HG02884 (cell line): ENCODE data around the gene CYP39A1.

ENCODE experiments used
- ATAC-seq: cut with Tn5 transposase; IDR thresholded peaks from one replicate; pipeline ENCODE4 v1.9.1; 2021; ENCODE audit warnings: mild to moderate bottlenecking, moderate library complexity; ENCODE audit not compliant: unreplicated experiment

CYP39A1 gene

DNA sequence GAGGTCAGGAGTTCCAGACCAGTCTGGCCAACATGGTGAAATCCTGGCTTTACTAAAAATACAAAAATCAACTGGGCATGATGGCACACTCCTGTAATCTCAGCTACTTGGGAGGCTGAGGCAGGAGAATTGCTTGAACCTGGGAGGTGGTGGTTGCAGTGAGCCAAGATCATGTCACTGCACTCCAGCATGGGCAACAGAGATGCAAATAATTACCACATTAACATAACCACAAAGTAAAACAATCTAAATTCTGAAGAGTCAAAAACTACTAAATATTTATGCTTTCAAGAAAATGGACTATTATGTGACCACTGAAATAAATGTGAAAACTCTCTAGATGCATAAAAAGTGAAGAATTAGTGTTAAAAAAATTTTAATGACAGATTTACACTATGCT is 59.9 kb downstream of the CYP39A1 start:
- ATAC-seq, result no peak

GRCh38 chr6:46592046-46592445 is 60.6 kb downstream of the CYP39A1 start:
- ATAC-seq, result no peak

DNA sequence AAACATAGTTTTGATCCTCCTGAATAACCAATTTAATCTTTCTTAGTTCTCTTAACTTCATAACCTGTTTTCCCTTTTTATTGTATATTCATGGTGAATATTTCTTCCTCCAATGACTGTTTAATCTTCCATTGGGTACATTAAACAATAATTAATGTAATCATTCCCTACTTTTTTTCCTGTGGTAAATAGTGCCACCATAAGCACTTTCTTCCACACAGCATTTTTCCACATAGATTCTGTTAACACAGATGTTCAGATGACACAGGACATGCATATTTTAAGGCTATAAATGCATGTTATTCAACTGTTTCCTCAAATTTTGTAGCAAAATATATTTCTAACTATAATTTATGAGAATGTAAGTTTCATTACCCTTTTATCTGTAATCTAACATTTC is 61.9 kb downstream of the CYP39A1 start:
- ATAC-seq, result no peak

DNA sequence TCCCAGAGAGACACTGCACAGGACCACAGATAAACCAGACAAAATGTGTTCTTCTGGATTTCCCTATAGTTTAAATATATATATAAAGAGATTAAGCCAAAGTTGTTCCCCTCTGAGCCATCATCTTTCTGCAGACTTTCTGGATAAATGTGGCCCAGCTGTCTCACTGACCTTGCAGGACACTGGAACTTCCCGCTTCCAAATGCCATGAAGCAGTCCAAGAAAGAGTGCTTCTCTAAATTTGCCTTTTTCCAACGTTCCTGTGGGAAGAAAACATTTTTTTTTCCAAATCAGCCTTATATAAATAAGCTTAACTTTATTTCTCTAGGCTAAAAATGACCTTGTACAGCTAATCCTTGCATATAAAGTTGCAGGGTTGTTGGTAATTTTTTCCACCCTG is 65.7 kb downstream of the CYP39A1 start:
- ATAC-seq, result no peak

- ATAC-seq, result no peak
Observed at GRCh38 chr6:46584586-46584985, 68.0 kb downstream of the CYP39A1 start.

GRCh38 chr6:46583721-46584120 is 68.9 kb downstream of the CYP39A1 start:
- no peak for ATAC-seq

DNA sequence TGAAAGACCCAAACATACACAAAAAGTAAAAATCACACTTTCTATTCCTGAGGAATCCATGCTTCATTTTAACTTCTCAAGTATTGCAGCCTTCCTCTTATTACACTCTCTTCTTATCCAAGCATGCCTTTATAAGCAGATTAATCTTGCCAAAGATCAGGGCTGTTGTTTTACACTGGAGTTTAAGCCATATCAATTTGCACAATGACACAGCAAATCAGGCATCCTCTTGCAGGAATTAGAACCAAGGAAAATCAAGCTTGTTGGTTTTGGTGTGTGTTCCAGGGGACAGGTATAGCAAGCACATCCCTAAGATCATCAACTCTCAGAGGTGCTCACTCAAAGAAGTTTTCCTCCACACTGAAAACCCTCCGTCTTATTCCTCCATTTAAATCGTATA is 69.5 kb downstream of the CYP39A1 start:
- ATAC-seq, result no peak

GRCh38 chr6:46581459-46582177 is 71.0 kb downstream of the CYP39A1 start:
- ATAC-seq, result no peak

DNA sequence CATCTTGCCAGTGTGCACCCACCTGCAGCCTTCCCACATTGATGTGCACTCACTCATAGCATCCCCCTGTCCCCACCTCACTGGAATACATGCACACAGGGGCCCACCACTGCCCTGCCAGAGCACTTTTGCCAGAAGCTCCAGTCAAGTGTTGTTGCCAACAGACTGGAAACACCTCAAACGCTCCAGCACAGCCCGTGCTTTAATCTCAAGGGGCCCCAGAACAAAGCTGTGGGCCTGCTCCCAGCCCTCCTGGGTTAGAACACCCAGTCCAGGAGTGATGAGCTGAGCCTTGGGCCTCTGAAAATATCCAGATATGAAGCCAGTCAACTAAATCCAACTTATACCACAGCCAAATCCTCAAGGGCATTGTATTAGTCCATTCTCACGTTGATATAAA is 77.1 kb downstream of the CYP39A1 start:
- ATAC-seq, result no peak

DNA sequence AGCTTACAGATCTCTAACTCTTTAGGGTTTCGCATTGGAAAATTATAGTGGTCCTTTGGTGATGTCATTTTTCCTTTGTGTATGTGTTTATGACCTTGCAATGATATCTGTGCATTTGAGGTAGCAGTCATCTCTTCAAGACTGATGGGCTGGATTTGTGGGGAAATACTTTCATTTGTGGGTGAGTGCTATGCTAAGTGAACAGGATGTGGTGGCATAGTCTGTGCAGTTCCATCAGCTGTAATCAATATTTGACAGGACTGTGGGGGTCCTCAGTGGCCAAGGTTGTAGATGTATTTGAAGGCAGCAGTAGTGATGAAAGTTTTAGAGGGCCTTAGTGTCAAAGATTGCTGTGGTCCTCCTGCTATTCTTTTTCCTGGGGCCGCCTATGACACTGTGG is 79.5 kb downstream of the CYP39A1 start:
- no peak for ATAC-seq

DNA sequence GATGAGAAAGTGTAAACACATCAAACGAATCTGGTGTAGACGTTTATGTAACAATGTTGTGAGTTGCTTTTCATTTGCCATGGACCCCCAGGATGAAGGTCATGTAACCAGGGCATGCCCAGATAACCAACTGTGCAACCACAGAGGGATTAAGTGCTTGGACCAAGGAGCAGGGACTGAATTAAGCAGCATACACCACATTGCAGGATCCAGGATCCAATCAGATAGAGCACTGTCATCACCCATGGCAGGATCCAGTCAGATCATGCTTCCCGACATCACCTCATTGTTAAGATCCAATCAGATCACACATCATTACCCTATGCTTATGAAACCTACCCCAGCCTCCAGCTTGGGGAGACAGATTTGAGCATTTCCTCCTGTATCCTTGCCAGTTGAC is 87.1 kb downstream of the CYP39A1 start:
- ATAC-seq, result no peak

DNA sequence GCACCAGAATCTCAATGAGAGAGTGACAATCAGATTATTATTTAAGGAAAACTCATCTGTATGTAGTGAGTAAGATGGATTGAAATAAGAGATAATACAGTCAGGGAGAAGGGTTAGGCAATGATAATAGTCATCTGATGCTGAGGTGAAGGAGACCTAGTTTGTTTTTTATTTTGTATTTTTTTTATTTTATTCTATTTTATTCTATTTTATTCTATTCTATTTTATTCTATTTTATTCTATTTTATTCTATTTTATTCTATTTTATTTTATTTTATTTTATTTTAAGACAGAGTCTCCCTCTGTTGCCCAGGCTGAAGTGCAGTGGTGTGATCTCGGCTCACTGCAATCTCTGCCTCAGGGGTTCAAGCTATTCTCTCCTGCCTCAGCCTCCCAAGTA is 88.7 kb downstream of the CYP39A1 start:
- ATAC-seq, result no peak

DNA sequence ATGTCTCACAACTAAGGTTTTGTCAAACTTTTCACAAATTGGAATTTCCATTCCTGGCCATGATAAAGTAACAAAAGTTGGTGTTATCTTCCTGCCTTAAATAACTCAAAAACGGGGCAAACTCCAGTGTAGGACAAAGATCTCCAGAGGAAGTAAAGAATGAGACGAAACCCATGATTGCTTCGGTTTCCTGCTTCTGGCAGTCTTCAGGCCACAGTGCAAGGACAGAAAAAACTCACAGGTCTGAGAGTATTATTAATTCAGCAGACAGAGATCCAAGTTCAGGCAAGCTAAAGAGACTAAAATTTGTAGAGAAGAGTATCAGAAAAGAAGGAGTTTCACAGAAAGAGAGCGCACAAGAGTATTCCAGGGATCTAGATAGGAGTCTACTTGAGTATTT is 96.6 kb downstream of the CYP39A1 start:
- no peak for ATAC-seq

DNA sequence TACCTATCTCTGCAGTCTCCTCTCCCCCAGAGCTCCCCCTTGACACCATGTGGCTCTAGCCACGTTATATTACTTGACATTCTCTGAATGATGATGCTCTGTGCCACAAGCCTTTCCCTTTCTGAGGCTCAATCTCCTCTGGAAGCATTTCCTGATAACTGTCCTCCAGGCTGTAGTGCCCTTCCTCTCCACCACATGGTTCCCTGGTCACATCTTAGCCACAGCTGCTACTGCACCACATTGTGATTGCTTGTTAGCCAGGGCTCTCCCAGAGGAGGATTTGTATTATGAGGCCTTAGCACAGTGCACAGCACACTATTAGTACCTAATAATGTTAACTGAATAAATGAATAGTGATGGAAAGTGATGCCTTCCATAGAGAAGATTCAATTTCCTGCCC is 97.5 kb downstream of the CYP39A1 start:
- no peak for ATAC-seq

- ATAC-seq, result no peak
Observed at GRCh38 chr6:46549155-46549554, 103.5 kb downstream of the CYP39A1 start.

GRCh38 chr6:46541556-46541955 is 111.1 kb downstream of the CYP39A1 start:
- no peak for ATAC-seq

DNA sequence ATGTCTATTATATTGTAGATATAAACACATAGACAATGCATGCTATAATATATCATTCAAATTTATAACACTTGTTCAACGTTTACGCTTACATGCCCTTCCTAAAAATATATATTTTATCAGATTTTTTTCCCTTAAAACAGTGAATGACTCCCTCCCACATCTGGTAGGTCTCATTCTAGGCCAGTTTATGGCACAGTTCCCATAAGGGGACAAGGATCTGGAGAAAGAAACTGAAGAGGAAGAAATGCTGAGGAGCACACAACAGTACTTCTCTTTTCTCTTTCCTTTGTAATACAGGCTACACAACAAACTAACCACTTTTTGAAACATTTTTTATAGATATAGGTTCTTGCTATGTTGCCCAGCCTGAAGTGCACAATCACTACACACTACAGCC is 112.8 kb downstream of the CYP39A1 start:
- ATAC-seq, result no peak

GRCh38 chr6:46538800-46539480 is 113.7 kb downstream of the CYP39A1 start:
- no peak for ATAC-seq

GRCh38 chr6:46530896-46531295 is 121.7 kb downstream of the CYP39A1 start:
- no peak for ATAC-seq

GRCh38 chr6:46528961-46529750 is 123.5 kb downstream of the CYP39A1 start:
- no peak for ATAC-seq

GRCh38 chr6:46526607-46527006 is 126.0 kb downstream of the CYP39A1 start:
- no peak for ATAC-seq

DNA sequence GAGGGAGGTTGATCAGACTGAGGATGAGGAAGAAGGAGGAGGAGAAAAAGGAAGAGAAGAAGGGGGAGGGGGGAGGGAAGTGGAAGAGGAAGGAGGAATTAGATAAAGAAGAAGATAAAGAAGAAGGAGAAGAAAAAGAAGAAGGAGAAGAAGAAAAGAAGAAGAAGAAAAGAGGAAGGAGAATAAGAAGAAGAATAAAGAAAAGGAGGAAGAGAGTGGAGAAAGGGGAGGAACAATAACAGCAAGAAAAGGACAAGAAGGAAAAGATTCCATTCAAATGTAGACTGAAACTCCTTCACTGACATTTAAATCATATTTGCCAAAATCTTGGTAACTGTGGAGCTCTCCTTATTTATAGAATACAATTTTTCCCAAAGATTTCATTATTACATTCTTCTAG is 127.0 kb downstream of the CYP39A1 start:
- no peak for ATAC-seq
